ENCODE results near the gene HTR3A.

Gene HTR3A

GRCh38 chr11:113980785-113981184, 5.9 kb downstream of the HTR3A start:
- DNase-seq, result no peak

- DNase-seq, result no peak
Measured at GRCh38 chr11:113982306-113982705, 7.4 kb downstream of the HTR3A start.

GRCh38 chr11:113984781-113985180, 9.9 kb downstream of the HTR3A start:
- DNase-seq, result no peak

GRCh38 chr11:113985906-113986305, 11.0 kb downstream of the HTR3A start:
- no peak for DNase-seq

GRCh38 chr11:113986351-113987140, 11.6 kb downstream of the HTR3A start:
- no peak for DNase-seq

GRCh38 chr11:113989381-113989780, 14.5 kb downstream of the HTR3A start:
- DNase-seq, result no peak

GRCh38 chr11:113989916-113990315, 15.0 kb downstream of the HTR3A start:
- no peak for DNase-seq

- DNase-seq, result no peak
Measured at GRCh38 chr11:113991170-113991569, 16.3 kb downstream of the HTR3A start.

GRCh38 chr11:113991718-113992458, 17.0 kb downstream of the HTR3A start:
- DNase-seq, result no peak

- DNase-seq, result no peak
Measured at GRCh38 chr11:113992459-113993110, 17.7 kb downstream of the HTR3A start.

GRCh38 chr11:113994077-113994954, 19.4 kb downstream of the HTR3A start:
- DNase-seq, result peak; percentile 11

GRCh38 chr11:113997473-113997872, 22.6 kb downstream of the HTR3A start:
- DNase-seq, result no peak

- DNase-seq, result no peak
Measured at GRCh38 chr11:113998574-113998973, 23.7 kb downstream of the HTR3A start.

GRCh38 chr11:114000526-114000925, 25.6 kb downstream of the HTR3A start:
- DNase-seq, result no peak

- DNase-seq, result no peak
Measured at GRCh38 chr11:114001416-114001815, 26.5 kb downstream of the HTR3A start.

GRCh38 chr11:114008331-114008730, 33.4 kb downstream of the HTR3A start:
- no peak for DNase-seq

GRCh38 chr11:114010931-114011330, 36.0 kb downstream of the HTR3A start:
- no peak for DNase-seq

- no peak for DNase-seq
Measured at GRCh38 chr11:114011443-114011842, 36.5 kb downstream of the HTR3A start.

- DNase-seq, result no peak
Measured at GRCh38 chr11:114015117-114015516, 40.2 kb downstream of the HTR3A start.

GRCh38 chr11:114016986-114017385, 42.1 kb downstream of the HTR3A start:
- DNase-seq, result no peak

GRCh38 chr11:114017723-114018122, 42.8 kb downstream of the HTR3A start:
- DNase-seq, result no peak

- DNase-seq, result no peak
Measured at GRCh38 chr11:114019046-114019445, 44.1 kb downstream of the HTR3A start.

GRCh38 chr11:114019574-114019973, 44.7 kb downstream of the HTR3A start:
- no peak for DNase-seq

Data from activated CD4-positive, alpha-beta T cell treated with anti-CD3 and anti-CD28 coated beads, Interleukin-10, Interleukin-2, amounts not matched to agents 100 ng/mL and 50 ng/mL, durations not matched to agents 16 hours and 8 hours (primary cell).